GM23338 (cell line): ENCODE data around the gene BPIFA2.

Experiments used
- EZH2 ChIP-seq: fragments of 200-600 bp; sonication (generic); IDR thresholded peaks from one replicate; pipeline ENCODE4 v1.8.0; 2017; ENCODE audit warnings: antibody characterized with exemption, mild to moderate bottlenecking, low read depth; ENCODE audit not compliant: unreplicated experiment
- EZH2phosphoT487 ChIP-seq: fragments of 200-600 bp; sonication (generic); IDR thresholded peaks from one replicate; pipeline ENCODE4 v1.8.1; 2018; ENCODE audit warnings: antibody characterized with exemption; ENCODE audit not compliant: unreplicated experiment
- POLR2AphosphoS5 ChIP-seq: IDR thresholded peaks from 2 replicates; pipeline ENCODE4 v1.6.1; 2016; ENCODE audit warnings: antibody characterized with exemption, low read depth
- REST ChIP-seq: IDR thresholded peaks from one replicate; pipeline ENCODE4 v1.6.1; 2018; ENCODE audit warnings: antibody characterized with exemption; ENCODE audit not compliant: unreplicated experiment
- ZNF114 ChIP-seq: fragments of 250-450 bp; sonication (Bioruptor Pico); IDR thresholded peaks from 2 replicates; pipeline ENCODE4 v1.5.0; 2020; ENCODE audit warnings: mild to moderate bottlenecking, moderate library complexity
- ZNF331 ChIP-seq: fragments of 250-450 bp; sonication (Bioruptor Pico); IDR thresholded peaks from 2 replicates; pipeline ENCODE4 v1.5.0; 2020; ENCODE audit warnings: low read depth, mild to moderate bottlenecking, moderate library complexity
- TF ChIP-seq, protein P1 (sequence below), 2 experiments: fragments of 200-600 bp in 1 of 2; sonication (generic) in 1 of 2; conservative IDR thresholded peaks; 2 replicates each; pipeline versions ENCODE4 v1.5.1 to v1.6.1; 2016 to 2017; ENCODE audit warnings: antibody characterized with exemption in 2 of 2, low read depth in 2 of 2, mild to moderate bottlenecking in 2 of 2, moderate library complexity in 1 of 2
- TF ChIP-seq, protein P2 (sequence below): IDR thresholded peaks from 2 replicates; pipeline ENCODE4 v1.6.1; 2016; ENCODE audit warnings: antibody characterized with exemption
- TF ChIP-seq, protein P3 (sequence below): fragments of 250-450 bp; sonication (Bioruptor Pico); IDR thresholded peaks from 2 replicates; pipeline ENCODE4 v1.5.0; 2020; ENCODE audit warnings: mild to moderate bottlenecking, moderate library complexity

DNA sequence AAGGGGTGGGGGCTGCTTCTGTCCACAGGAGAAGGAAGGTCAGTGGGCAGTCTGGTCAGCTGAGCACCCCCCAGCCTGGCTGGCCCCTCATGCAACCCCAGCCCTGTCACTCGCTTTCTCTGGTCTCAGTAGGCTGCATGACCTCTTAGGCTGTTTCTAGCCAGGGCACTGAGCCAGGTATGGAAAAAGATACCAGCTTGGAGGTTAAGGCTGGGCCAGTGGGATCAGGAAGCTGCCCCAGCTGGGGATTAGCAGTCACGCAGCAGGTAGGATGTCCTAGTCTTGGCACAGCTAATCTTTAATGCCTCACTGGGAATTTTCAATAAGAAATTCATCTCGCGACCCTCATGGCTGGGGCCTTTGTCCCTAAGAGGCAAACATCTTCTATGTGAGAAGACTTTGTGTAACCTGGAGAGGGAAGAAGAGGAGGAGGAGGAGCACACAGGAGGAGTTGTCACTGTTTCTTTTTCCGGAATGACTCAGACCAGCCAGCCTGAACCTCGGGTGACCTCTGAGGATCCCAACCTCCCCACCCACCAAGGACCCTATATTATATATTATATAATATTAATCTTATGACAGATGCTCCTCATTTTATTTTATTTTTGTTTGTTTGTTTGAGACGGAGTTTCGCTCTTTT lies 2.4 kb upstream of the BPIFA2 start:
- TF ChIP-seq, protein P1, sequence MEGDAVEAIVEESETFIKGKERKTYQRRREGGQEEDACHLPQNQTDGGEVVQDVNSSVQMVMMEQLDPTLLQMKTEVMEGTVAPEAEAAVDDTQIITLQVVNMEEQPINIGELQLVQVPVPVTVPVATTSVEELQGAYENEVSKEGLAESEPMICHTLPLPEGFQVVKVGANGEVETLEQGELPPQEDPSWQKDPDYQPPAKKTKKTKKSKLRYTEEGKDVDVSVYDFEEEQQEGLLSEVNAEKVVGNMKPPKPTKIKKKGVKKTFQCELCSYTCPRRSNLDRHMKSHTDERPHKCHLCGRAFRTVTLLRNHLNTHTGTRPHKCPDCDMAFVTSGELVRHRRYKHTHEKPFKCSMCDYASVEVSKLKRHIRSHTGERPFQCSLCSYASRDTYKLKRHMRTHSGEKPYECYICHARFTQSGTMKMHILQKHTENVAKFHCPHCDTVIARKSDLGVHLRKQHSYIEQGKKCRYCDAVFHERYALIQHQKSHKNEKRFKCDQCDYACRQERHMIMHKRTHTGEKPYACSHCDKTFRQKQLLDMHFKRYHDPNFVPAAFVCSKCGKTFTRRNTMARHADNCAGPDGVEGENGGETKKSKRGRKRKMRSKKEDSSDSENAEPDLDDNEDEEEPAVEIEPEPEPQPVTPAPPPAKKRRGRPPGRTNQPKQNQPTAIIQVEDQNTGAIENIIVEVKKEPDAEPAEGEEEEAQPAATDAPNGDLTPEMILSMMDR (conservative IDR thresholded peaks at IDR 0.05; ENCODE audit: low read depth in 2 of 2) = no peak
- TF ChIP-seq REST (no peak), EZH2phosphoT487 (no peak), POLR2AphosphoS5 (no peak), EZH2 (no peak), ZNF331 (CRISPR knock-in tag) (no peak), ZNF114 (CRISPR knock-in tag) (no peak)
- TF ChIP-seq, protein P2, sequence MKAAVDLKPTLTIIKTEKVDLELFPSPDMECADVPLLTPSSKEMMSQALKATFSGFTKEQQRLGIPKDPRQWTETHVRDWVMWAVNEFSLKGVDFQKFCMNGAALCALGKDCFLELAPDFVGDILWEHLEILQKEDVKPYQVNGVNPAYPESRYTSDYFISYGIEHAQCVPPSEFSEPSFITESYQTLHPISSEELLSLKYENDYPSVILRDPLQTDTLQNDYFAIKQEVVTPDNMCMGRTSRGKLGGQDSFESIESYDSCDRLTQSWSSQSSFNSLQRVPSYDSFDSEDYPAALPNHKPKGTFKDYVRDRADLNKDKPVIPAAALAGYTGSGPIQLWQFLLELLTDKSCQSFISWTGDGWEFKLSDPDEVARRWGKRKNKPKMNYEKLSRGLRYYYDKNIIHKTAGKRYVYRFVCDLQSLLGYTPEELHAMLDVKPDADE = no peak
- TF ChIP-seq, protein P3, sequence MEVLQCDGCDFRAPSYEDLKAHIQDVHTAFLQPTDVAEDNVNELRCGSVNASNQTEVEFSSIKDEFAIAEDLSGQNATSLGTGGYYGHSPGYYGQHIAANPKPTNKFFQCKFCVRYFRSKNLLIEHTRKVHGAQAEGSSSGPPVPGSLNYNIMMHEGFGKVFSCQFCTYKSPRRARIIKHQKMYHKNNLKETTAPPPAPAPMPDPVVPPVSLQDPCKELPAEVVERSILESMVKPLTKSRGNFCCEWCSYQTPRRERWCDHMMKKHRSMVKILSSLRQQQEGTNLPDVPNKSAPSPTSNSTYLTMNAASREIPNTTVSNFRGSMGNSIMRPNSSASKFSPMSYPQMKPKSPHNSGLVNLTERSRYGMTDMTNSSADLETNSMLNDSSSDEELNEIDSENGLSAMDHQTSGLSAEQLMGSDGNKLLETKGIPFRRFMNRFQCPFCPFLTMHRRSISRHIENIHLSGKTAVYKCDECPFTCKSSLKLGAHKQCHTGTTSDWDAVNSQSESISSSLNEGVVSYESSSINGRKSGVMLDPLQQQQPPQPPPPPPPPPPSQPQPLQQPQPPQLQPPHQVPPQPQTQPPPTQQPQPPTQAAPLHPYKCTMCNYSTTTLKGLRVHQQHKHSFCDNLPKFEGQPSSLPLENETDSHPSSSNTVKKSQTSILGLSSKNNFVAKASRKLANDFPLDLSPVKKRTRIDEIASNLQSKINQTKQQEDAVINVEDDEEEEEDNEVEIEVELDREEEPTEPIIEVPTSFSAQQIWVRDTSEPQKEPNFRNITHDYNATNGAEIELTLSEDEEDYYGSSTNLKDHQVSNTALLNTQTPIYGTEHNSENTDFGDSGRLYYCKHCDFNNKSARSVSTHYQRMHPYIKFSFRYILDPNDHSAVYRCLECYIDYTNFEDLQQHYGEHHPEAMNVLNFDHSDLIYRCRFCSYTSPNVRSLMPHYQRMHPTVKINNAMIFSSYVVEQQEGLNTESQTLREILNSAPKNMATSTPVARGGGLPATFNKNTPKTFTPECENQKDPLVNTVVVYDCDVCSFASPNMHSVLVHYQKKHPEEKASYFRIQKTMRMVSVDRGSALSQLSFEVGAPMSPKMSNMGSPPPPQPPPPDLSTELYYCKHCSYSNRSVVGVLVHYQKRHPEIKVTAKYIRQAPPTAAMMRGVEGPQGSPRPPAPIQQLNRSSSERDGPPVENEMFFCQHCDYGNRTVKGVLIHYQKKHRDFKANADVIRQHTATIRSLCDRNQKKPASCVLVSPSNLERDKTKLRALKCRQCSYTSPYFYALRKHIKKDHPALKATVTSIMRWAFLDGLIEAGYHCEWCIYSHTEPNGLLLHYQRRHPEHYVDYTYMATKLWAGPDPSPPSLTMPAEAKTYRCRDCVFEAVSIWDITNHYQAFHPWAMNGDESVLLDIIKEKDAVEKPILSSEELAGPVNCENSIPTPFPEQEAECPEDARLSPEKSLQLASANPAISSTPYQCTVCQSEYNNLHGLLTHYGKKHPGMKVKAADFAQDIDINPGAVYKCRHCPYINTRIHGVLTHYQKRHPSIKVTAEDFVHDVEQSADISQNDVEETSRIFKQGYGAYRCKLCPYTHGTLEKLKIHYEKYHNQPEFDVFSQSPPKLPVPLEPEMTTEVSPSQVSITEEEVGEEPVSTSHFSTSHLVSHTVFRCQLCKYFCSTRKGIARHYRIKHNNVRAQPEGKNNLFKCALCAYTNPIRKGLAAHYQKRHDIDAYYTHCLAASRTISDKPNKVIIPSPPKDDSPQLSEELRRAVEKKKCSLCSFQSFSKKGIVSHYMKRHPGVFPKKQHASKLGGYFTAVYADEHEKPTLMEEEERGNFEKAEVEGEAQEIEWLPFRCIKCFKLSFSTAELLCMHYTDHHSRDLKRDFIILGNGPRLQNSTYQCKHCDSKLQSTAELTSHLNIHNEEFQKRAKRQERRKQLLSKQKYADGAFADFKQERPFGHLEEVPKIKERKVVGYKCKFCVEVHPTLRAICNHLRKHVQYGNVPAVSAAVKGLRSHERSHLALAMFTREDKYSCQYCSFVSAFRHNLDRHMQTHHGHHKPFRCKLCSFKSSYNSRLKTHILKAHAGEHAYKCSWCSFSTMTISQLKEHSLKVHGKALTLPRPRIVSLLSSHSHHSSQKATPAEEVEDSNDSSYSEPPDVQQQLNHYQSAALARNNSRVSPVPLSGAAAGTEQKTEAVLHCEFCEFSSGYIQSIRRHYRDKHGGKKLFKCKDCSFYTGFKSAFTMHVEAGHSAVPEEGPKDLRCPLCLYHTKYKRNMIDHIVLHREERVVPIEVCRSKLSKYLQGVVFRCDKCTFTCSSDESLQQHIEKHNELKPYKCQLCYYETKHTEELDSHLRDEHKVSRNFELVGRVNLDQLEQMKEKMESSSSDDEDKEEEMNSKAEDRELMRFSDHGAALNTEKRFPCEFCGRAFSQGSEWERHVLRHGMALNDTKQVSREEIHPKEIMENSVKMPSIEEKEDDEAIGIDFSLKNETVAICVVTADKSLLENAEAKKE = no peak
